A673 (cell line): ENCODE results near the gene CISD1.

ENCODE experiments used
- CTCF ChIP-seq: fragments of 300-800, 200-600 bp; sonication (generic); conservative IDR thresholded peaks from 2 replicates; pipeline ENCODE4 v1.5.1; 2017; ENCODE audit warnings: low read depth, mild to moderate bottlenecking, antibody characterized with exemption, low read length, moderate library complexity, mixed read lengths
- EZH2 ChIP-seq: fragments of 200-600 bp; sonication (generic); IDR thresholded peaks from 2 replicates; pipeline ENCODE4 v1.6.1; 2017; ENCODE audit warnings: borderline replicate concordance, low read depth, mild to moderate bottlenecking, mixed read lengths, antibody characterized with exemption, low read length; ENCODE audit not compliant: poor library complexity, severe bottlenecking

GRCh38 chr10:58262766-58263165 is 6.2 kb upstream of the CISD1 start:
- no peak for TF ChIP-seq CTCF
- no peak for TF ChIP-seq EZH2
